H9 (cell line): ENCODE results near the gene DTNB. TPM values are rescaled to one million over a fixed set of nuclear protein-coding genes. Genes with fewer than 3 reads are reported as not detected.

Experiments used
- DNase-seq: peaks from one replicate; pipeline ENCODE4 v3.0.0-alpha.2; 2017
- H2AFZ ChIP-seq: one replicate; pipeline ENCODE4 v1.6.1; 2013; ENCODE audit warnings: mild to moderate bottlenecking, low read length, control low read depth, moderate library complexity
- H2AK5ac ChIP-seq: 2 replicates; pipeline ENCODE4 v1.6.1; 2013; ENCODE audit warnings: low read length, control low read depth, mixed read lengths; ENCODE audit not compliant: insufficient read length
- H2BK120ac ChIP-seq: one replicate; pipeline ENCODE4 v1.6.1; 2013; ENCODE audit warnings: low read depth, mild to moderate bottlenecking, low read length, control low read depth, inconsistent platforms; ENCODE audit not compliant: poor library complexity, severe bottlenecking
- H2BK12ac ChIP-seq: 2 replicates; pipeline ENCODE4 v1.6.1; 2013; ENCODE audit warnings: low read length, control low read depth, mixed read lengths, low read depth; ENCODE audit not compliant: insufficient read length
- H2BK15ac ChIP-seq: 2 replicates; pipeline ENCODE4 v1.6.1; 2013; ENCODE audit warnings: low read depth, low read length, control low read depth
- H2BK20ac ChIP-seq: one replicate; pipeline ENCODE4 v1.6.1; 2013; ENCODE audit warnings: low read depth, mild to moderate bottlenecking, low read length, control low read depth, inconsistent platforms; ENCODE audit not compliant: poor library complexity, severe bottlenecking
- H2BK5ac ChIP-seq: 2 replicates; pipeline ENCODE4 v1.6.1; 2013; ENCODE audit warnings: low read length, control low read depth, mixed read lengths; ENCODE audit not compliant: insufficient read length
- H3K14ac ChIP-seq: 2 replicates; pipeline ENCODE4 v1.6.1; 2013; ENCODE audit warnings: low read length, control low read depth; ENCODE audit not compliant: insufficient read depth
- H3K18ac ChIP-seq: 2 replicates; pipeline ENCODE4 v1.6.1; 2013; ENCODE audit warnings: low read depth, mild to moderate bottlenecking, mixed read lengths, low read length, control low read depth; ENCODE audit not compliant: insufficient read length
- H3K23ac ChIP-seq: 2 replicates; pipeline ENCODE4 v1.6.1; 2013; ENCODE audit warnings: low read length, control low read depth, mixed read lengths, low read depth; ENCODE audit not compliant: insufficient read length
- H3K23me2 ChIP-seq: 2 replicates; pipeline ENCODE4 v1.6.1; 2013; ENCODE audit warnings: low read depth, mild to moderate bottlenecking, mixed read lengths, low read length, control low read depth; ENCODE audit not compliant: insufficient read length, poor library complexity, severe bottlenecking
- H3K27ac ChIP-seq: 2 replicates; pipeline ENCODE4 v1.5.1; 2013; ENCODE audit warnings: low read length, control low read depth, mixed read lengths, low read depth; ENCODE audit not compliant: insufficient read length
- H3K27me3 ChIP-seq: 2 replicates; pipeline ENCODE4 v1.6.1; 2013; ENCODE audit warnings: low read length, control low read depth, inconsistent platforms; ENCODE audit not compliant: insufficient read depth
- H3K4ac ChIP-seq: 2 replicates; pipeline ENCODE4 v1.6.1; 2013; ENCODE audit warnings: low read depth, mild to moderate bottlenecking, control low read depth, inconsistent platforms, low read length, moderate library complexity
- H3K4me1 ChIP-seq: 2 replicates; pipeline ENCODE4 v1.6.1; 2013; ENCODE audit warnings: low read length, control low read depth, inconsistent platforms; ENCODE audit not compliant: insufficient read depth
- H3K4me2 ChIP-seq: 2 replicates; pipeline ENCODE4 v1.6.1; 2013; ENCODE audit warnings: low read length, control low read depth, mixed read lengths; ENCODE audit not compliant: insufficient read length, insufficient read depth
- H3K56ac ChIP-seq: 2 replicates; pipeline ENCODE4 v1.6.1; 2013; ENCODE audit warnings: low read depth, mild to moderate bottlenecking, mixed read lengths, low read length, control low read depth; ENCODE audit not compliant: insufficient read length
- H3K79me1 ChIP-seq: 2 replicates; pipeline ENCODE4 v1.6.1; 2013; ENCODE audit warnings: low read depth, mild to moderate bottlenecking, moderate library complexity, low read length, control low read depth, inconsistent platforms; ENCODE audit not compliant: insufficient read depth, poor library complexity, severe bottlenecking
- H3K79me2 ChIP-seq: 2 replicates; pipeline ENCODE4 v1.6.1; 2013; ENCODE audit warnings: low read length, control low read depth, inconsistent platforms; ENCODE audit not compliant: insufficient read depth
- H3K9ac ChIP-seq: 2 replicates; pipeline ENCODE4 v1.6.1; 2013; ENCODE audit warnings: low read length, control low read depth, mixed read lengths; ENCODE audit not compliant: insufficient read length; ENCODE audit errors: extremely low read depth
- H3K9me3 ChIP-seq: one replicate; pipeline ENCODE4 v1.6.1; 2013; ENCODE audit warnings: low read depth, low read length, inconsistent platforms; ENCODE audit not compliant: control insufficient read depth
- H3T11ph ChIP-seq: one replicate; pipeline ENCODE4 v1.6.1; 2013; ENCODE audit warnings: mild to moderate bottlenecking, low read length, control low read depth, inconsistent platforms
- H4K20me1 ChIP-seq: one replicate; pipeline ENCODE4 v1.6.1; 2013; ENCODE audit not compliant: control insufficient read depth, insufficient read length, insufficient read depth
- H4K5ac ChIP-seq: 2 replicates; pipeline ENCODE4 v1.6.1; 2013; ENCODE audit warnings: low read depth, mild to moderate bottlenecking, mixed read lengths, low read length, control low read depth; ENCODE audit not compliant: insufficient read length
- H4K8ac ChIP-seq: replicated peaks from 2 replicates; pipeline ENCODE4 v1.6.1; 2013; ENCODE audit warnings: low read length, control low read depth, mixed read lengths, low read depth; ENCODE audit not compliant: insufficient read length
- H4K91ac ChIP-seq: 2 replicates; pipeline ENCODE4 v1.6.1; 2013; ENCODE audit warnings: low read depth, mild to moderate bottlenecking, moderate library complexity, mixed read lengths, low read length, control low read depth; ENCODE audit not compliant: insufficient read length
- H3K27ac Mint-ChIP-seq, 3 experiments: 2 replicates in 2 of 3; 3 replicates in 1 of 3; pipeline ENCODE4 v1.8.0; 2020 to 2021; ENCODE audit warnings: mixed read lengths in 3 of 3, mild to moderate bottlenecking in 1 of 3, moderate library complexity in 1 of 3
- H3K27me3 Mint-ChIP-seq: 2 replicates; pipeline ENCODE4 v1.8.0; 2021; ENCODE audit warnings: low read depth, mild to moderate bottlenecking, moderate library complexity, mixed read lengths
- H3K36me3 Mint-ChIP-seq, 3 experiments: 2 replicates in 2 of 3; 3 replicates in 1 of 3; pipeline ENCODE4 v1.8.0; 2020 to 2021; ENCODE audit warnings: low read depth in 3 of 3, mixed read lengths in 3 of 3; ENCODE audit not compliant: insufficient read depth in 1 of 3
- H3K4me1 Mint-ChIP-seq, 2 experiments: 2 replicates each; pipeline ENCODE4 v1.8.0; 2020; ENCODE audit warnings: mixed read lengths in 2 of 2
- H3K4me3 Mint-ChIP-seq, 2 experiments: 2 replicates in 1 of 2; 3 replicates in 1 of 2; pipeline ENCODE4 v1.8.0; 2020 to 2021; ENCODE audit warnings: mild to moderate bottlenecking in 2 of 2, mixed read lengths in 2 of 2, moderate library complexity in 1 of 2
- H3K9me3 Mint-ChIP-seq, 2 experiments: 2 replicates in 1 of 2; 3 replicates in 1 of 2; pipeline ENCODE4 v1.8.0; 2020; ENCODE audit warnings: mild to moderate bottlenecking in 2 of 2, mixed read lengths in 2 of 2, moderate library complexity in 1 of 2
- WGBS: extraction: QIAGEN DNeasy Blood & Tissue Kit; methylation state at CpG from one replicate; pipeline ENCODE4 v1.1.7; 2013; ENCODE audit warnings: missing lambda C conversion rate, low lambda C conversion rate, mixed read lengths; ENCODE audit not compliant: insufficient read length; ENCODE audit errors: extremely low coverage; 5-methylcytosine and 5-hydroxymethylcytosine counted together
- total RNA-seq: library from RNA; stranded (reverse); gene quantifications from 2 replicates; pipeline ENCODE4 v1.2.1, GENCODE V29; 2021
- TF ChIP-seq, protein P1 (sequence below): fragments of 200-600 bp; sonication (generic); conservative IDR thresholded peaks from 3 replicates; pipeline ENCODE4 v1.8.0; 2021; ENCODE audit warnings: antibody characterized with exemption, mild to moderate bottlenecking

DTNB gene
- total RNA-seq, 1 experiment from 2014 or later, result 26.7 TPM

DNA sequence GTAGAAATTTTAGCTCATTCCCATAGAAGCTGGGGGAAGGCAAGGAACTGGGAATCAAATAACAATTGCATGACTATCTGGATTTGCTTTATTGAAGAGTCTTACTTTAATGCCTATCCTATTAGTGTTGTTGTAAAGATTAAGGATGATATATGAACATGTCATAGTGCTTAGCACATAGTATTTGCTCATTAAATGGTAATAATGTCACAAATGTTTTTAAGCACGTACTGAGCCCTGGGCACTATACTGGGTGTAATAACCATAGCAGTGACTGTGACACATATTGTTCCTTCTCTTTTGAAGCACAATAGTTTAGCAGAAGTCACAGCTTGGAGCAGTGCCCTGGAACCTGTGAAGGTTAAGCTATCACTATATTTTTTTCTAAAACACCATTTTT lies 47.2 kb upstream of the DTNB start:
- no peak overlapping the region for H3K27ac Mint-ChIP-seq
- Histone ChIP-seq H3K56ac (no peak overlapping the region), H4K8ac (no peak overlapping the region), H2AFZ (no peak overlapping the region), H3K18ac (no peak overlapping the region), H2BK12ac (no peak overlapping the region), H3K27ac (no peak overlapping the region), H3K79me1 (no peaks in the 10 kb centered on the region), H3K27me3 (no peaks in the 10 kb centered on the region), H3K79me2 (no peaks in the 10 kb centered on the region), H2BK120ac (no peak overlapping the region), H2BK15ac (no peak overlapping the region), H2AK5ac (no peak overlapping the region), H3K9ac (no peak overlapping the region), H3K4me2 (no peak overlapping the region), H4K91ac (no peak overlapping the region), H4K5ac (no peak overlapping the region), H3K9me3 (no peaks in the 10 kb centered on the region), H3K23me2 (no peaks in the 10 kb centered on the region), H2BK20ac (no peak overlapping the region), H3K14ac (no peak overlapping the region), H3K23ac (no peak overlapping the region), H3T11ph (no peak overlapping the region), H4K20me1 (no peaks in the 10 kb centered on the region), H3K4ac (no peak overlapping the region), H2BK5ac (no peak overlapping the region), H3K4me1 (no peaks in the 10 kb centered on the region)
- WGBS, result no CpG with 5 or more reads among the region's 1 CpG
- H3K27me3 Mint-ChIP-seq, result no peaks in the 10 kb centered on the region; the same call in 1 of the 2 replicates
- peaks cover 0 to 5% of the 10 kb centered on the region in 2 experiments; a peak in 2 of 5 replicates for H3K9me3 Mint-ChIP-seq
- peaks cover 5 to 8% of the 10 kb centered on the region in 2 experiments; a peak in 3 of 4 replicates for H3K4me1 Mint-ChIP-seq
- H3K4me3 Mint-ChIP-seq, result no peak overlapping the region
- no peaks in the 10 kb centered on the region; a peak in 1 of 7 replicates for H3K36me3 Mint-ChIP-seq
- TF ChIP-seq, protein P1, sequence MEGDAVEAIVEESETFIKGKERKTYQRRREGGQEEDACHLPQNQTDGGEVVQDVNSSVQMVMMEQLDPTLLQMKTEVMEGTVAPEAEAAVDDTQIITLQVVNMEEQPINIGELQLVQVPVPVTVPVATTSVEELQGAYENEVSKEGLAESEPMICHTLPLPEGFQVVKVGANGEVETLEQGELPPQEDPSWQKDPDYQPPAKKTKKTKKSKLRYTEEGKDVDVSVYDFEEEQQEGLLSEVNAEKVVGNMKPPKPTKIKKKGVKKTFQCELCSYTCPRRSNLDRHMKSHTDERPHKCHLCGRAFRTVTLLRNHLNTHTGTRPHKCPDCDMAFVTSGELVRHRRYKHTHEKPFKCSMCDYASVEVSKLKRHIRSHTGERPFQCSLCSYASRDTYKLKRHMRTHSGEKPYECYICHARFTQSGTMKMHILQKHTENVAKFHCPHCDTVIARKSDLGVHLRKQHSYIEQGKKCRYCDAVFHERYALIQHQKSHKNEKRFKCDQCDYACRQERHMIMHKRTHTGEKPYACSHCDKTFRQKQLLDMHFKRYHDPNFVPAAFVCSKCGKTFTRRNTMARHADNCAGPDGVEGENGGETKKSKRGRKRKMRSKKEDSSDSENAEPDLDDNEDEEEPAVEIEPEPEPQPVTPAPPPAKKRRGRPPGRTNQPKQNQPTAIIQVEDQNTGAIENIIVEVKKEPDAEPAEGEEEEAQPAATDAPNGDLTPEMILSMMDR, result no peak
- DNase-seq, result no peak
